ENCODE measurements around the gene FPGS. TPM values are rescaled to one million over a fixed set of nuclear protein-coding genes. Genes with fewer than 3 reads are reported as not detected.

FPGS gene
- polyA plus RNA-seq, 1 of the 3 experiments (the other 2 are of a cell fraction), result 82.7 TPM

DNA sequence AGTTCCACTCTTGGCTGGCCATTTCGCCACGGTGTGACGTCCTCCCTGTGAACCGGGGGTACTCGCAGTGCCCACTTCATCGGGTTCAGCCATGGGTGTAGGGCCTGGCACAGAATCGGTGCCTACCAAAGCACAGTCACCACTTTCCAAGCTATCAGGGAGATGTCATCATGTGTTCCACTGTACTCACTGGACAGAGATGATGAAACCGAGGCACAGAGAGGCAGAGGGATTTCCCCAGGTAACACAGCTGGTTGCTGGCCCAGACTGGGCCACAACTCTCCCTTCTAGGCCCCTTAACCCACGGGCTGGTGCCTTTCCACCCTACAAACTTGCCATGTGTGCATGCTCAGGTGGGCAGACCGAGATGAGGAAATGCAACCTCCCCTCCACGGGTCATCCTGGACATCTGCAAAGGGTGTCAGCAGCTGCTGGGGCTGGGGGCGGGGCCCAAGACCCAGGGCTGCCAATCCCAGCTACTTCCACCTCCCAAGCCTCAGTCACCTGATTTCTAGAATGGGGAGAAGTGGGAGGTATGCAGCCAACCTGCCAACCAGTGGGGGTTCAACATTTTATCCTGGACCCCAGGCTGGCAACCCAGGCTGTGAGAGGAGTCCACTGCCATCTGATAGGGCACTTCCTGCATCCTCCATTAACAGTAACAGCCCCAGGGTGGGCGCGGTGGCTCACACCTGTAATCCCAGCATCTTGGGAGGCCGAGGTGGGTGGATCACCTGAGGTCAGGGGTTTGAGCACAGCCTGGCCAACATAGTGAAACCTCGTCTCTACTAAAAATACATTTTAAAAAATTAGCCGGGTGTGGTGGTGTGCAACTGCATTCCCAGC lies 23.3 kb upstream of the FPGS start:
- Histone ChIP-seq H3F3A (replicated peaks; ENCODE audit: insufficient read depth) (no peaks in the 10 kb centered on the region), H3K9ac (no peak overlapping the region), H2AFZ (ENCODE audit: low read depth) (no peak overlapping the region), H3K9me2 (no peaks in the 10 kb centered on the region), H3K4me1 (ENCODE audit: control insufficient read depth in 1 of 2, insufficient read depth in 2 of 2, low read depth in 1 of 2, low read length in 1 of 2) (peaks cover 0 to 18% of the 10 kb centered on the region in 2 experiments; a peak in 1 of 4 replicates), H3K9me3 (no peaks in the 10 kb centered on the region), H3K4me2 (no peak overlapping the region), H3K27ac (ENCODE audit: low read depth in 2 of 2, low read length in 1 of 2) (no peak overlapping the region; a peak in 1 of 4 replicates), H3K79me2 (ENCODE audit: insufficient read depth) (no peaks in the 10 kb centered on the region), H3K4me3 (ENCODE audit: low read depth in 2 of 2, low read length in 1 of 2) (no peak overlapping the region), H3K36me3 (replicated peaks in 1 of 2; ENCODE audit: control insufficient read depth in 1 of 2, insufficient read depth in 2 of 2, low read length in 1 of 2) (no peaks in the 10 kb centered on the region), H3K27me3 (ENCODE audit: insufficient read depth) (no peaks in the 10 kb centered on the region), H4K20me1 (ENCODE audit: insufficient read depth) (no peaks in the 10 kb centered on the region)
- CTCF ChIA-PET, result interaction anchor here (0.8 to 4.5 kb wide), 7 partner anchors 12 to 91 kb away, joined by 3 to 23 read pairs (median 4); partner anchors contain the start of gene TOR2A
- no peak for TF ChIP-seq RXRA (IDR thresholded peaks at IDR 0.05; ENCODE audit: borderline replicate concordance, low read depth)
- TF ChIP-seq, protein P1, sequence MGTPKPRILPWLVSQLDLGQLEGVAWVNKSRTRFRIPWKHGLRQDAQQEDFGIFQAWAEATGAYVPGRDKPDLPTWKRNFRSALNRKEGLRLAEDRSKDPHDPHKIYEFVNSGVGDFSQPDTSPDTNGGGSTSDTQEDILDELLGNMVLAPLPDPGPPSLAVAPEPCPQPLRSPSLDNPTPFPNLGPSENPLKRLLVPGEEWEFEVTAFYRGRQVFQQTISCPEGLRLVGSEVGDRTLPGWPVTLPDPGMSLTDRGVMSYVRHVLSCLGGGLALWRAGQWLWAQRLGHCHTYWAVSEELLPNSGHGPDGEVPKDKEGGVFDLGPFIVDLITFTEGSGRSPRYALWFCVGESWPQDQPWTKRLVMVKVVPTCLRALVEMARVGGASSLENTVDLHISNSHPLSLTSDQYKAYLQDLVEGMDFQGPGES (IDR thresholded peaks at IDR 0.05; ENCODE audit: low read depth, low read length), result no peak
- TF ChIP-seq EZH2phosphoT487 (IDR thresholded peaks at IDR 0.05; ENCODE audit: borderline replicate concordance, low read depth), result no peak
- TF ChIP-seq RFX5 (IDR thresholded peaks at IDR 0.05; ENCODE audit: low read length), result no peak
- TF ChIP-seq TAF1 (IDR thresholded peaks at IDR 0.05; ENCODE audit: borderline replicate concordance, low read depth, low read length), result no peak
- no peak for TF ChIP-seq SIN3A (IDR thresholded peaks at IDR 0.05; ENCODE audit: borderline replicate concordance, low read depth, low read length)
- TF ChIP-seq, protein P2, sequence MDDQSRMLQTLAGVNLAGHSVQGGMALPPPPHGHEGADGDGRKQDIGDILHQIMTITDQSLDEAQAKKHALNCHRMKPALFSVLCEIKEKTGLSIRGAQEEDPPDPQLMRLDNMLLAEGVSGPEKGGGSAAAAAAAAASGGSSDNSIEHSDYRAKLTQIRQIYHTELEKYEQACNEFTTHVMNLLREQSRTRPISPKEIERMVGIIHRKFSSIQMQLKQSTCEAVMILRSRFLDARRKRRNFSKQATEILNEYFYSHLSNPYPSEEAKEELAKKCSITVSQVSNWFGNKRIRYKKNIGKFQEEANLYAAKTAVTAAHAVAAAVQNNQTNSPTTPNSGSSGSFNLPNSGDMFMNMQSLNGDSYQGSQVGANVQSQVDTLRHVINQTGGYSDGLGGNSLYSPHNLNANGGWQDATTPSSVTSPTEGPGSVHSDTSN (IDR thresholded peaks at IDR 0.05), result no peak
- TF ChIP-seq, protein P3, sequence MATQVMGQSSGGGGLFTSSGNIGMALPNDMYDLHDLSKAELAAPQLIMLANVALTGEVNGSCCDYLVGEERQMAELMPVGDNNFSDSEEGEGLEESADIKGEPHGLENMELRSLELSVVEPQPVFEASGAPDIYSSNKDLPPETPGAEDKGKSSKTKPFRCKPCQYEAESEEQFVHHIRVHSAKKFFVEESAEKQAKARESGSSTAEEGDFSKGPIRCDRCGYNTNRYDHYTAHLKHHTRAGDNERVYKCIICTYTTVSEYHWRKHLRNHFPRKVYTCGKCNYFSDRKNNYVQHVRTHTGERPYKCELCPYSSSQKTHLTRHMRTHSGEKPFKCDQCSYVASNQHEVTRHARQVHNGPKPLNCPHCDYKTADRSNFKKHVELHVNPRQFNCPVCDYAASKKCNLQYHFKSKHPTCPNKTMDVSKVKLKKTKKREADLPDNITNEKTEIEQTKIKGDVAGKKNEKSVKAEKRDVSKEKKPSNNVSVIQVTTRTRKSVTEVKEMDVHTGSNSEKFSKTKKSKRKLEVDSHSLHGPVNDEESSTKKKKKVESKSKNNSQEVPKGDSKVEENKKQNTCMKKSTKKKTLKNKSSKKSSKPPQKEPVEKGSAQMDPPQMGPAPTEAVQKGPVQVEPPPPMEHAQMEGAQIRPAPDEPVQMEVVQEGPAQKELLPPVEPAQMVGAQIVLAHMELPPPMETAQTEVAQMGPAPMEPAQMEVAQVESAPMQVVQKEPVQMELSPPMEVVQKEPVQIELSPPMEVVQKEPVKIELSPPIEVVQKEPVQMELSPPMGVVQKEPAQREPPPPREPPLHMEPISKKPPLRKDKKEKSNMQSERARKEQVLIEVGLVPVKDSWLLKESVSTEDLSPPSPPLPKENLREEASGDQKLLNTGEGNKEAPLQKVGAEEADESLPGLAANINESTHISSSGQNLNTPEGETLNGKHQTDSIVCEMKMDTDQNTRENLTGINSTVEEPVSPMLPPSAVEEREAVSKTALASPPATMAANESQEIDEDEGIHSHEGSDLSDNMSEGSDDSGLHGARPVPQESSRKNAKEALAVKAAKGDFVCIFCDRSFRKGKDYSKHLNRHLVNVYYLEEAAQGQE (IDR thresholded peaks at IDR 0.05; ENCODE audit: low read depth, low read length), result no peak
- no peak for TF ChIP-seq RAD21 (IDR thresholded peaks at IDR 0.05; ENCODE audit: low read length)
- no peak for TF ChIP-seq MEF2A (IDR thresholded peaks at IDR 0.05; ENCODE audit: borderline replicate concordance, low read depth)
- TF ChIP-seq, protein P4, sequence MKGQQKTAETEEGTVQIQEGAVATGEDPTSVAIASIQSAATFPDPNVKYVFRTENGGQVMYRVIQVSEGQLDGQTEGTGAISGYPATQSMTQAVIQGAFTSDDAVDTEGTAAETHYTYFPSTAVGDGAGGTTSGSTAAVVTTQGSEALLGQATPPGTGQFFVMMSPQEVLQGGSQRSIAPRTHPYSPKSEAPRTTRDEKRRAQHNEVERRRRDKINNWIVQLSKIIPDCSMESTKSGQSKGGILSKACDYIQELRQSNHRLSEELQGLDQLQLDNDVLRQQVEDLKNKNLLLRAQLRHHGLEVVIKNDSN (IDR thresholded peaks at IDR 0.05; ENCODE audit: borderline replicate concordance, low read depth), result no peak
- TF ChIP-seq JUND (IDR thresholded peaks at IDR 0.05), result no peak
- TF ChIP-seq POLR2AphosphoS5 (IDR thresholded peaks at IDR 0.05; ENCODE audit: low read depth, low read length), result no peak
- TF ChIP-seq EP300 (IDR thresholded peaks at IDR 0.05; ENCODE audit: borderline replicate concordance in 1 of 2, low read depth in 1 of 2, low read length in 1 of 2), result no peak
- TF ChIP-seq ELF1 (IDR thresholded peaks at IDR 0.05), result no peak
- TF ChIP-seq, protein P5, sequence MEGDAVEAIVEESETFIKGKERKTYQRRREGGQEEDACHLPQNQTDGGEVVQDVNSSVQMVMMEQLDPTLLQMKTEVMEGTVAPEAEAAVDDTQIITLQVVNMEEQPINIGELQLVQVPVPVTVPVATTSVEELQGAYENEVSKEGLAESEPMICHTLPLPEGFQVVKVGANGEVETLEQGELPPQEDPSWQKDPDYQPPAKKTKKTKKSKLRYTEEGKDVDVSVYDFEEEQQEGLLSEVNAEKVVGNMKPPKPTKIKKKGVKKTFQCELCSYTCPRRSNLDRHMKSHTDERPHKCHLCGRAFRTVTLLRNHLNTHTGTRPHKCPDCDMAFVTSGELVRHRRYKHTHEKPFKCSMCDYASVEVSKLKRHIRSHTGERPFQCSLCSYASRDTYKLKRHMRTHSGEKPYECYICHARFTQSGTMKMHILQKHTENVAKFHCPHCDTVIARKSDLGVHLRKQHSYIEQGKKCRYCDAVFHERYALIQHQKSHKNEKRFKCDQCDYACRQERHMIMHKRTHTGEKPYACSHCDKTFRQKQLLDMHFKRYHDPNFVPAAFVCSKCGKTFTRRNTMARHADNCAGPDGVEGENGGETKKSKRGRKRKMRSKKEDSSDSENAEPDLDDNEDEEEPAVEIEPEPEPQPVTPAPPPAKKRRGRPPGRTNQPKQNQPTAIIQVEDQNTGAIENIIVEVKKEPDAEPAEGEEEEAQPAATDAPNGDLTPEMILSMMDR (IDR thresholded peaks at IDR 0.05), result no peak
- TF ChIP-seq FOXM1 (IDR thresholded peaks at IDR 0.05; ENCODE audit: low read depth), result no peak
- no peak for TF ChIP-seq SMC3 (IDR thresholded peaks at IDR 0.05; ENCODE audit: low read depth, low read length)
- WGBS (ENCODE audit: low lambda C conversion rate), result 86% methylated on average over 8 of the region's 17 CpGs
- POLR2A ChIA-PET, result no interaction called here
- DNase-seq, result peak; percentile 41
